Esophagus (tissue), 2 donors: Measurements from ENCODE around the gene DDX10. TPM values are rescaled to one million over a fixed set of nuclear protein-coding genes. Genes with fewer than 3 reads are reported as not detected.

Experiments
- H3K27ac ChIP-seq, 2 donors: one replicate each; pipeline ENCODE4 v1.5.1; 2013; ENCODE audit warnings: low read depth in 2 of 2, mild to moderate bottlenecking in 2 of 2, inconsistent platforms in 1 of 2, low read length in 1 of 2, moderate library complexity in 1 of 2
- H3K27me3 ChIP-seq, 2 donors: one replicate each; pipeline ENCODE4 v1.6.1; 2013; ENCODE audit warnings: low read length in 2 of 2, control low read depth in 1 of 2, mild to moderate bottlenecking in 1 of 2; ENCODE audit not compliant: insufficient read depth in 2 of 2, control insufficient read depth in 1 of 2
- H3K36me3 ChIP-seq, 2 donors: one replicate each; pipeline ENCODE4 v1.6.1; 2013; ENCODE audit warnings: low read length in 1 of 2; ENCODE audit not compliant: control insufficient read depth in 2 of 2, insufficient read depth in 2 of 2
- H3K4me1 ChIP-seq, 2 donors: one replicate each; pipeline ENCODE4 v1.6.1; 2013; ENCODE audit warnings: low read length in 1 of 2; ENCODE audit not compliant: control insufficient read depth in 2 of 2, insufficient read depth in 2 of 2
- H3K4me3 ChIP-seq, 2 donors: one replicate each; pipeline ENCODE4 v1.5.1; 2013; ENCODE audit warnings: low read length in 2 of 2, mild to moderate bottlenecking in 2 of 2, low read depth in 1 of 2, moderate library complexity in 1 of 2
- H3K9me3 ChIP-seq, 2 donors: one replicate each; pipeline ENCODE4 v1.6.1; 2013; ENCODE audit warnings: mild to moderate bottlenecking in 2 of 2, low read depth in 1 of 2, low read length in 1 of 2, moderate library complexity in 1 of 2; ENCODE audit not compliant: control insufficient read depth in 2 of 2, insufficient read depth in 1 of 2
- WGBS, 2 donors: extraction: QIAGEN DNeasy Blood & Tissue Kit; methylation state at CpG; one replicate each; pipeline ENCODE4 v1.1.7; 2013; 5-methylcytosine and 5-hydroxymethylcytosine counted together
- polyA plus RNA-seq, 2 donors: library from polyadenylated mRNA; stranded (reverse); fragments of 200-250 nt; gene quantifications; one replicate each; pipeline ENCODE4 v1.2.3, GENCODE V29; 2013
- donor health status: healthy with polysubstance abuse.
- donor health status: Bipolar disorder and iron deficiency.

DDX10 gene
- polyA plus RNA-seq, 2 donors, result 11.8 to 12.9 TPM

DNA sequence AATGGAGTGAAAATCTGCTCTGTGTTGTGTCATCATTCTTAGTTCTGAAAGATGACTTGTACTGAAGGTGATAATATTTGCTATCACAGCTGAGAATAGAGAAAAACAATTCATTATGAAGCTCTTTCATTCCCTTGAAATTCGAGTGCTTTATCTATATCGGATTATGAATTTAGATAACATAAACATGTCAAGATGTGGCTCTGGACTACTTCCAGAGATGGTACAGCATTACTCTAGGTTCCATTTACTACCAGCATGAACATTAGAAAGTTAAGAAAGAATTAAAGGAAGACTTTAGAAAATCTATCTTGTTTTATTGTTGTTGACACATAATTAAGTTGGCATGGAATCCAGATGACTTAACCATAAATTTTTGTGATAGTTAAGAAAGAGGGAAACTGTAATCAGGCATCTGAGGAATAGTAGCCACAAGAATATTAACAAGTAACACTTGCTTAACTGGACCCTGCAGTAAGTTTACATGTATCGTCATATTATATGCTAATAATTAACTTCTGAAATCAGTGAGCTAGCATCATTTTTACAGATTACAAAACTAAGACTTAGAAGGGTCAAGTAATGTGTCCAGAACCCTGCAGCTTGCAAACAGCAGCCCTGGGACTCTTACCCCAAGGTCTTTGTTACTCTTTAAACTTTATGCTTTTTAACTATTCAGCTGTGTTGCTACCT is 182.6 kb downstream of the DDX10 start:
- Histone ChIP-seq H3K27ac (no peak overlapping the region), H3K4me1 (no peaks in the 10 kb centered on the region), H3K36me3 (no peaks in the 10 kb centered on the region), H3K9me3 (no peaks in the 10 kb centered on the region), H3K4me3 (no peak overlapping the region), H3K27me3 (no peaks in the 10 kb centered on the region)
- WGBS, 2 donors, result 59 to 75% methylated on average over 3 of the region's 3 CpGs

- H3K36me3 ChIP-seq, result no peaks in the 10 kb centered on the region
- H3K27me3 ChIP-seq, result no peaks in the 10 kb centered on the region
- H3K4me3 ChIP-seq, result no peak overlapping the region
- H3K4me1 ChIP-seq, result peaks cover 0 to 2% of the 10 kb centered on the region in 2 donors
- no peak overlapping the region for H3K27ac ChIP-seq
- no peaks in the 10 kb centered on the region for H3K9me3 ChIP-seq
Observed at GRCh38 chr11:108851781-108852180, 186.9 kb downstream of the DDX10 start.

- WGBS, 2 donors, result 77 to 79% methylated on average over 1 of the region's 1 CpG
- no peaks in the 10 kb centered on the region for H3K27me3 ChIP-seq
- no peak overlapping the region for H3K4me3 ChIP-seq
- peaks cover 0 to 2% of the 10 kb centered on the region in 2 donors for H3K4me1 ChIP-seq
- no peak overlapping the region for H3K27ac ChIP-seq
- no peaks in the 10 kb centered on the region for H3K36me3 ChIP-seq
- H3K9me3 ChIP-seq, result no peaks in the 10 kb centered on the region
Observed at GRCh38 chr11:108852701-108853100, 187.8 kb downstream of the DDX10 start.

- no peaks in the 10 kb centered on the region for H3K36me3 ChIP-seq
- peaks cover 0 to 2% of the 10 kb centered on the region in 2 donors for H3K4me1 ChIP-seq
- no peaks in the 10 kb centered on the region for H3K27me3 ChIP-seq
- no peaks in the 10 kb centered on the region for H3K9me3 ChIP-seq
- 81 to 85% methylated on average over 4 of the region's 4 CpGs for WGBS, 2 donors
- H3K4me3 ChIP-seq, result no peak overlapping the region
- H3K27ac ChIP-seq, result no peak overlapping the region
Observed at GRCh38 chr11:108853151-108853550, 188.3 kb downstream of the DDX10 start.

DNA sequence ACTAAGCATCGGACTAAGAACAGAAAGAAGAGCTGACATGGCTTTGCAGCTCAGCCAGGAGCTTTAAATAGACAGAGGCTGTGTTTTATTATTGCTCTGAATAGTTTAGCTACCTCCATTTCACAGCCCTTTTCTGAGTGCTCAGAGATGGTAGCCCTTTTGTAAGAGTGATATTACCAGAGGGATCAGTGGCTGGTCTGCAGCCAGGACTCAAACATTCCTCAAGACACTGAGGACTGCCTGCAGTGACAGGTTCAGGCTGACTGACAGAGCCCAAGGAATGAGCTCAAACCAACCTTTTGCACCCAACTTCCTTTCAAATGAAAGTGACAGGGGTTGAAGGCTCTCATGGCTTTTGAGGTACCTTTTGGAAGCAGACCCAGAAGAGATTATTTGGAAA is 189.0 kb downstream of the DDX10 start:
- peak overlapping the region; percentile 33 to 47 for H3K27ac ChIP-seq

DNA sequence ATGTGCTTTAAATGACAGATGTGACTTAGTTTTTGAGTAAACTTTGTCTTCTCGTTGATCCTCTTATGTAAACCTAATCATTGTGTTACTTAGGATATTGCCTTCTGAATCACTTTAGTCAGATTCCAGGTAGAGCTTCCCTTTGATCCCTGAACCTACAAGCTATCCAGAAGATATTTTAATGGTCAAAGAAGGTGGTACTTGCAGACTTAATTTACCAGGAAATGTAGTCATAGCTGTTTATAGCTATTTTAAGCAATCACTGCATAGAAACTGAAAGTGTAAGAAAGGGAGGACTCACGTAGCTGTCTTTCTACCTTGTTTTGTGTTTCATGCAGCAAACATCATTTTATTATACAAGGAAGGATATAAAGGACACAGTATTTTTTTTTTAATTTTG is 189.5 kb downstream of the DDX10 start:
- 18 to 27% methylated on average over 2 of the region's 2 CpGs for WGBS, 2 donors
- Histone ChIP-seq H3K27ac (no peak overlapping the region), H3K4me3 (no peak overlapping the region), H3K36me3 (no peaks in the 10 kb centered on the region), H3K27me3 (no peaks in the 10 kb centered on the region), H3K4me1 (peaks cover 0 to 2% of the 10 kb centered on the region in 2 donors), H3K9me3 (no peaks in the 10 kb centered on the region)

More for the DNA sequence above, 189.0 kb downstream of the DDX10 start:
- no peak overlapping the region for H3K4me3 ChIP-seq
- WGBS, 2 donors, result 13 to 21% methylated on average over 1 of the region's 1 CpG
- H3K36me3 ChIP-seq, result no peaks in the 10 kb centered on the region
- no peaks in the 10 kb centered on the region for H3K27me3 ChIP-seq
- no peaks in the 10 kb centered on the region for H3K9me3 ChIP-seq
- peaks cover 0 to 2% of the 10 kb centered on the region in 2 donors for H3K4me1 ChIP-seq

DNA sequence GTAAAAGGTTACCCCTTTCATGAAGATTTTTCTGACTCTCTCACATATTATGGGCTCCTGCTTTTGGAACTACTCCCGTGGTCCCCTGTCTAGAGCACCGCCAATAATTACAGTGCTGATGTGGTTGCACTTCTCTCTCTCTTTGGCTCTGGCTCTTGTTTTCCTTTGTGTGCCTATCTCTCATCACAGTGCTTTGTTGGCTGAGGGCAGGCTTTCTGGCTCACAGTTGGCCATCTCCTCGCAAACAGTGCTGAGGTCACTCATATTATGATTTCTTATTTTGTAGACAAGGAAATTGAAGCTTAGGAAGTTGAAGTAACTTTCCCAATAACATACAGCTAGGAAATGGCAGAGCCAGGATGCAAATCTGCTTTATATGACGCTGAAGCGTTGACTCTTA is 192.5 kb downstream of the DDX10 start:
- 78 to 79% methylated on average over 5 of the region's 5 CpGs for WGBS, 2 donors
- Histone ChIP-seq H3K36me3 (no peaks in the 10 kb centered on the region), H3K9me3 (no peaks in the 10 kb centered on the region), H3K4me1 (peaks cover 0 to 2% of the 10 kb centered on the region in 2 donors), H3K4me3 (no peak overlapping the region), H3K27ac (no peak overlapping the region), H3K27me3 (no peaks in the 10 kb centered on the region)

GRCh38 chr11:108858622-108859021 is 193.8 kb downstream of the DDX10 start:
- no peaks in the 10 kb centered on the region for H3K36me3 ChIP-seq
- peaks cover 0 to 2% of the 10 kb centered on the region in 2 donors for H3K4me1 ChIP-seq
- no peaks in the 10 kb centered on the region for H3K9me3 ChIP-seq
- no peak overlapping the region for H3K27ac ChIP-seq
- H3K4me3 ChIP-seq, result no peak overlapping the region
- H3K27me3 ChIP-seq, result no peaks in the 10 kb centered on the region
- 94 to 98% methylated on average over 3 of the region's 3 CpGs for WGBS, 2 donors

GRCh38 chr11:108859510-108859909 is 194.6 kb downstream of the DDX10 start:
- WGBS, 2 donors, result 78 to 79% methylated on average over 1 of the region's 1 CpG
- no peaks in the 10 kb centered on the region for H3K36me3 ChIP-seq
- no peaks in the 10 kb centered on the region for H3K27me3 ChIP-seq
- no peaks in the 10 kb centered on the region for H3K4me1 ChIP-seq
- no peaks in the 10 kb centered on the region for H3K9me3 ChIP-seq
- no peak overlapping the region for H3K4me3 ChIP-seq
- H3K27ac ChIP-seq, result no peak overlapping the region

DNA sequence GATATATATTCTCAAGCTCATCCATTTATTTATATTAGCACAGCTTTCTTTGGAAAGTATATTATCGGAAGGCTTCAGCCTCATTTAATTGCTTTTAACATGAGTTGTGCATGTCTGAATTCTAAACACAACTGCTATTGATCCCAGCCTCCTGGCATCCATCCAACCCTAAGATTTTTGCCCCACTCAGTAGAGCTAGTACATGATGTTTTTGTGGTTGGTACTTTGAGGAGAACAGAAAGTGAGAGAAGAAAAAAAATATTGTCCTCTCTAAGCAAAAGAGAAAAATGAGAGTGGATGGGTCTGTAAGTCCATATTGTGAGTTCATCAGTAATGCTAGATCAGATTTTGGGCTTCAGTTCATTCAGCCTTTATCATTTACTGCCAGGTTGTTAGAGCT is 198.7 kb downstream of the DDX10 start:
- 93 to 97% methylated on average over 1 of the region's 1 CpG for WGBS, 2 donors
- no peak overlapping the region for H3K4me3 ChIP-seq
- H3K4me1 ChIP-seq, result no peaks in the 10 kb centered on the region

More for the DNA sequence above, 198.7 kb downstream of the DDX10 start:
- H3K9me3 ChIP-seq, result no peaks in the 10 kb centered on the region
- H3K36me3 ChIP-seq, result no peaks in the 10 kb centered on the region
- no peak overlapping the region for H3K27ac ChIP-seq
- H3K27me3 ChIP-seq, result no peaks in the 10 kb centered on the region
